HG02870 (cell line): ENCODE measurements around the gene WSCD1.

Source experiments
- ATAC-seq: cut with Tn5 transposase; IDR thresholded peaks from one replicate; pipeline ENCODE4 v1.9.1; 2021; ENCODE audit warnings: mild to moderate bottlenecking, moderate library complexity; ENCODE audit not compliant: unreplicated experiment

Gene WSCD1

DNA sequence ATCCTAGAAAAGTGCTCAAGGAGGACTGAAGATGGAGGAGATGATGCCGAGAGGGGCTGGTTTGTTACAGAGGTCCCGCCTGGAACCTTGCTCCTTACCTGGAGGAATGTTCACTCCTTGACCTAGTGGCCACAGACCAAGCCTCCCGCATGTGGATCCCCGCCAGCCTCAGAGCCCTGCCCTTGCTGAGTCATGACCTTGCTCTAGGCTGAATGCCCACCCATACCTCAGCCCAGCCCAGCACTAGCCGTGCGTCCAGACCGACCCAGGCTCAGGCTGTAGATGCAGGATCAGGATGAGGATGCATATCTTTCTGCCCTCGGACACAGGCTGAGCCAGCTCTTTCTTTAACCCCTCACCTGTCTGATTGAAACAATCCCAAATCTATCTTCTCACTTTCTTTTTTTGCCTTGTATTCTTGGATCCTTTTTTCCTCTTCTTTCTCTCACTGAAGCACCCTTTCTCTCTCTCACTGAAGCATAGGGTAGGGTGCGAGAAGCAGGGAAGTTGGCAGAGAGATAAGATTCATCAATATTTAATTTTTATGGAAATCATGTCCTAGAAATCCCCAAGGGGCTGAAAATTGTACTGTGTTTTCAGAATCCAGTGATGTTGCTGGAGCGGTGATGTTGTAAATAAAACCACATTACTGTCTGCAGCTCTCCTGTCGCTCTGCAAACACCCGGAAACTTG lies 34.9 kb downstream of the WSCD1 start:
- ATAC-seq = no peak

DNA sequence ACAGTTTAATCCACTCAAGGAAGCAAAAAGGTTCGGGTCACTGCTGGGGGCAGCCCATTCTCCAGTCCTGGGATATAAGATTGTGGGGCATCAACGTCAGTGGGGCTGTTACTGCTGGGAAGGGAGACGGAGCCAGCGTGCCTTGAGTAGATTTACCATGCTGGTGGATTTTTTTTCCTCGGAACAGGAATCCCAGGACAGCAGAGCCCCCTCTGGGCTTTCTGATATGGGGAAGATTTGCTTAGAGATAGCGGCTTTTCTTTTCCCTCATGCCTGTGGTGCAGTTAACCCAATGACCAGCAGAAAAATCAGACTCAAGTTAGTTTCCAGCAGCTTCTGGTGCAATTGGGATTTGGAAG lies 35.4 kb downstream of the WSCD1 start:
- no peak for ATAC-seq

DNA sequence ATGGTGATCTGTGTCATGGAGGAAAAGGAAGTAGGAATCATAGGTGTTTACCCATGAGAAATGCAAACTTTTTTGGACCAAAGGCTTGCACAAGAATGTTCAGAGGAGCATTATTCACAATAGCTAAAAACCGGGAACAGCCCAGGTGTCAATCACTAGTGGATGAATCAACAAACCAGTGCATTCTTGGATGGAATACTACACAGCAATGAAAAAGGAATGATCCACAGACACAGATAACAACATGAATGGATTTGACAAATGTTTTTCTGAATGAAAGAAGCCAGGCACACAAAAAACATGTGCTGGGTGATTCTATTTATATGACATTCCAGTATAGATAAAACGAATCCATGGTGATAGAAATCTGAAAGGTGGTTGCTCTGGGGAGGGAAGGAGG lies 36.0 kb downstream of the WSCD1 start:
- no peak for ATAC-seq

DNA sequence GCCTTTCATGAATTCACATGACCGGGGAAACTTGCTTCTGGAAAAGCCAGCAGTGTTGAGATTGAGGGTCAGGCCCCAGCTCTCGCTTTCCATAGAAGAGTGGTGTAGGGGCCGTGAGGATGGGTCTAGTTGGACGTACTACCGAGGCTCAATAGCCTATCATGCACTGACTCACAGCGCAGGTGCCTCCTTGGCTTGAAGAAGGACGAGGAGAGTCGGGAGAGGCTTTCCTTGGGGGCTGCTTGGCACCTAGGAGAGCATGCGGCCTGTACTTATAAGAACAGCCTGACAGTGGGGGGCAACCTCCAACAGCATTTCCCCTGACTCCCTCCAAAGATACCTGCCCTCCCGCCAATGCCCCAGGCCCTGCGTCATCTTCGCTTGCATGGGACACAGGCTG lies 37.6 kb downstream of the WSCD1 start:
- ATAC-seq = no peak

DNA sequence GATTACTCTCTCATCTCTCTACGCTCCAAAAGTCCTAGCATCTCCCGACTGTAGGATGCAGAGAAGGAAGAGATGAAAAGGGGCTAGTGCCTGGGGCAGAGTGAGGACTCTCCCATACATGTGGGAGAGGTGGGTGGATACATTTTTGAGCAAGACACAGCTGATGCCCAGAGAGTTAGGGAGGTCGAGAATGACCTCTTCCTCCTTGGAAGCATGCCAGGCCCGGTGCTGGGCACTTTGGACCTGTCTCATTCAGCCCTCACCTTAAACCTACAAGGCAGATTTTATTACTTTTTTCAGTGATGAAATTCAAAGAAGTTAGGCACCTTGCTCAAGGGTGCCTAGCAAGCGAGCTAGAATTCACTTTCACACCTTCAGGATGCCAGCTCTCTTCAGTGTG lies 38.2 kb downstream of the WSCD1 start:
- no peak for ATAC-seq

DNA sequence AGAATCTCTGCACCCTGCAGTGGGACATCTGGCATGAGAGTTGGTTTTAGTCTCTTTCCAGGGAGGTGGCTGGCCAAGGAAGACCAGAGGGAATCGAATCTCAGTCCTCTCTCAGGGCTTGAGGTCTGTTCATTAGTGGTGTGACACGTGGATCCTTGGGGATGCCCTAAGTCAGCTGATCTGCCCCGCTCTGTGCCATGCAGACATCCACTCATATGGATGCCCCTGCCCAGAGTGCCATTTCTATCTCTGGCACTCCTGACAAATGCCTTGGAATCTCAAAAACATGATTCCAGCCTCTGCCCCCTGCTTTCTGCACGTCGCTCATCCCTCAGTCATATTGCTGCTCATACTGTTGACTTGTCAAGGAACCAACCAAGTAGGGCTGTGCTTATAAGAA lies 38.8 kb downstream of the WSCD1 start:
- ATAC-seq = no peak

DNA sequence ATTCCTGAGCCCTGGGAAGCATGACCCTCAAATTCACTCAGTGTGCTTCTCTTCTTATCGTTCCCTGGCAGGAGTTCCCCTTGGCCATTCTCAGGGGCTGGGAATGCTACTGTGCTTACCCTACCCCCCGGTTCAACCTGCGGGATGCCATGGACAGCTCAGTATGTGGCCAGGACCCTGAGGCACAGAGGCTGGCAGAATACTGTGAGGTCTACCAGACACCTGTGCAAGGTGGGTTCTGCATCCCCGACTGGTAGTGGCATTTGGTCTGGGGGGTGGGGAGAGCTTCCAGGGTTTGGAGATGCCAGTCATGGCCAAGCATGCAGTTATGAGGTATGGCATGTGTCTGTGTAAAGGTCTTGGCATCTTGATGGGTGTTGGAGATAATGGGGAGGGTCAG lies 39.4 kb downstream of the WSCD1 start:
- ATAC-seq = no peak

DNA sequence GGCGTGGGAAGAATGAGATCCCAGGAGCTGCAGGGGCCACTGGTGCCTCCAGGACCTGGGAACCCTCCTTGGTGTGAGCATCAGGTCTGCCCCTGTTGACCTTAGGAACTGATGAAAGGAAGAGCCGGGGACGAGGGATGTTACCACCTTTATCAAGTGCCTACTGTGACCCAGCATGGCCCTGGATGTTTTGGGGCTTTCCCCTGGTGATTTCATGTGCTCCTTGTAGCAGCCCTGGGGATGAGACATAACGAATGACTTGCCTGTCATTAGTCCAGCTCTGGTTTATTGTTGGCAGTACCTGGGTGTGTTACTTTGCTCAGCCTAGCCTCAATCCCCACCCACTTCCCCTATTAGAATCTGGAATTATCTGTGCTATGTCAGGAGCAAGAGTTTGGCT lies 39.9 kb downstream of the WSCD1 start:
- ATAC-seq = no peak

DNA sequence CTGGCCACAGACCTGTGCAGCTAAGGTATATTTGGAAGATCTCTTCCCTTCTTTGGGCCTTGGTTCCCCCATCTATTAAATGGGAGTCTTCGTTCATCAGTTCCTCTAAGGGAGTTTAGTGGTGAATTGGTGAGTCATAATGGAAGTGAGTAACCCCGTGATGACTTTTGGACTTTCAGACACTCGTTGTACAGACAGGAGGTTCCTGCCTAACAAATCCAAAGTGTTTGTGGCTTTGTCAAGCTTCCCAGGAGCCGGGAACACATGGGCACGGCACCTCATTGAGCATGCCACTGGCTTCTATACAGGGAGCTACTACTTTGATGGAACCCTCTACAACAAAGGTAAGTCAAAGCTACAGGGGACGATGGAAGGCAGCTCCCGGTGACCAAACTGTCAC lies 40.4 kb downstream of the WSCD1 start:
- no peak for ATAC-seq

DNA sequence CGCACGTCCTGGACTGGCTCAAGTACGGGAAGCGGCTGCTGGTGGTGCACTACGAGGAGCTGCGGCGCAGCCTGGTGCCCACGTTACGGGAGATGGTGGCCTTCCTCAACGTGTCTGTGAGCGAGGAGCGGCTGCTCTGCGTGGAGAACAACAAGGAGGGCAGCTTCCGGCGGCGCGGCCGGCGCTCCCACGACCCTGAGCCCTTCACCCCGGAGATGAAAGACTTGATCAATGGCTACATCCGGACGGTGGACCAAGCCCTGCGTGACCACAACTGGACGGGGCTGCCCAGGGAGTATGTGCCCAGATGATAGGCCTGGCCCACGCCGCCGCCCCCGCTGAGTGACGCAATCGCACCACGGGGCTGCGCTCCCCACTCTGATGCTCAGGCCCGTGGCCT lies 50.2 kb downstream of the WSCD1 start:
- ATAC-seq = no peak

DNA sequence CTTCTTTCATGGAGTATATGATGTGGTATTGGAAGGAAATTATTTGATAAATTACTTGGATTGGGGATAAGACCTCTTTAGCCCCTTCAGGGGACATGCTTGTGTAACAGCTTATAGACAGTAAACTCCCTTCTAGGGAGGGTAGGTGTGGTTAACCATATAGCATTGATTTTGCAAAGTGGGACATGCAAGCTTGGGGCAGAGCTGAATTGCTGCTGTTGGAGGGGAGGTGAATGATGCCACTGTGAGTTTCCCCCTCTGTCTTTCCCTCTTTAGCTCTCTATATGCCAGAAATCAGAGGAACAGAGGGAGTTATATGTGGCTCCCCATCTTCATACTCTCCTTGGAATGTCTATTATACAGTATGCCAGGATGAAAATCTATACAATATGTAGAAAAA lies 54.7 kb downstream of the WSCD1 start:
- ATAC-seq = no peak

DNA sequence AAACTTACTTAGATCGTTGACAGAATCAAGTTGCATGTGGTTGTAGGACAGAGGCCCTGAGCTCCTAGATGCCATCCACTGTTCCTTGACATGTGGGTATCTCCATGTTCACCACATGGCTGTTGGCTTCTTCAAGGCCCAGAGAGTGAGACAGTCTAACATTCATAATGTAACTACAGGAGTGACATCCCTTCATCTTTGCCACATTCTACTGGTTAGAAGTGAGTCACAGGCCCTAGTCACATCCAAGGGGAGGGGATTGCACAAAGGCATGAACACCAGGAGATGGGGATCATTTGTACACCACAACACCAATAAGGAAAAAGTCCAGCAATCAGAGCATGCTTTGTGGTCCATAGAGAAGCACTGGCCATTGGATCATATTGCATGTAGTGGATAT lies 56.6 kb downstream of the WSCD1 start:
- ATAC-seq = no peak

DNA sequence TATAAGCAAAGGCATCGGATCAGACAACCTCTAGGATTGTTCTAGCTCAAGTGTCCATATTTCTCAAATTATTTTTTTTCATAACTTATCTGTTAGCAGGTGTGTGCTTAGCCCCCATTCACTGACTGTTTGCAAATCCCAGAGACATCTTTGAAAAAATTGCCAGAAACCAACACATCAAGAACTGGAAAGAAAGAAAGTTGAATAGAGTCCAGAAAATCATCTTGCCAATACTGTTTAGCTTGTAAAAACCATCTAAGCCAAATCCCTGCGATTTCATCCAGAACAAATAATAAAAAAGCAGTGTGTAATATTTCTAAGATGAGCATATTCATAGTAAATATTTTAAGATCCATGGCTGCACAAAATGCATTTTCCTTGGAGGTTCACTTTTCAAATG lies 64.5 kb downstream of the WSCD1 start:
- ATAC-seq = no peak

DNA sequence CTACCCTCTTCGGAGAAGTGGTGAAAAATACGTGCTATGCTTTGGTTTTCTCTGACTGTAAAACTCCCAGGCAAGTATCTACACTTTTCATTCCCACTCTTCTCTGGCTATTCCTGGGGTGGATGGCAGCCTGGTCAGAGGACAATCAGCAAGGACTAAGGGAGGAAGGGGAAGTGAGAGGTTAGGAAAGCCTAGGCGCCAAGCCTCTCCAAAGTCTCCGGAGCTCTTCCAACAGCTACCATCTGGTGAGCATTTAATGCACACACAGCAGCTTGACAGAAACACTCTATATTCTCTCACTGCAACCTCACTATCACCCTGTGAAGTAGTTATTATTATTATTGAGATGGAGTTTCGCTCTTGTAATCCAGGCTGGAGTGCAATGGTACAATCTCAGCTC lies 65.1 kb downstream of the WSCD1 start:
- ATAC-seq = no peak

DNA sequence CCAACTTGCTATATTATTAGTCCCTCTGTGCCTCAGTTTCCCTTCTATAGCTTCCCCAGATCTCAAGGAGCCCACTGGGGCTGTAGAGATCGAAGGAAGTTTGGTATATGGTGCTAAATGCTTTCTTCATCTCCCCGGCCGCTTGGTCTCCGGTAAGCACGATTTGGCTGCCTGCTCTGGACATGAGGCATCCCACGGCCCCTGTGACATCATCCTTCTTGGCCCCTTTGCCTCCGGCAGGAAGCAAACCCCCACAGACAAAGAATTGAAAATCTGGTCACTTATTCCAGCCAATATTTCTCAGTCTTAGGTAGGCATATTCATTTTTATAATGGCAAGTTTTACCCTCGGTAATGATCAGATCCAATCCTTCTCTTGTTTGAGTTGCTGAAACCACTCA lies 65.8 kb downstream of the WSCD1 start:
- no peak for ATAC-seq

DNA sequence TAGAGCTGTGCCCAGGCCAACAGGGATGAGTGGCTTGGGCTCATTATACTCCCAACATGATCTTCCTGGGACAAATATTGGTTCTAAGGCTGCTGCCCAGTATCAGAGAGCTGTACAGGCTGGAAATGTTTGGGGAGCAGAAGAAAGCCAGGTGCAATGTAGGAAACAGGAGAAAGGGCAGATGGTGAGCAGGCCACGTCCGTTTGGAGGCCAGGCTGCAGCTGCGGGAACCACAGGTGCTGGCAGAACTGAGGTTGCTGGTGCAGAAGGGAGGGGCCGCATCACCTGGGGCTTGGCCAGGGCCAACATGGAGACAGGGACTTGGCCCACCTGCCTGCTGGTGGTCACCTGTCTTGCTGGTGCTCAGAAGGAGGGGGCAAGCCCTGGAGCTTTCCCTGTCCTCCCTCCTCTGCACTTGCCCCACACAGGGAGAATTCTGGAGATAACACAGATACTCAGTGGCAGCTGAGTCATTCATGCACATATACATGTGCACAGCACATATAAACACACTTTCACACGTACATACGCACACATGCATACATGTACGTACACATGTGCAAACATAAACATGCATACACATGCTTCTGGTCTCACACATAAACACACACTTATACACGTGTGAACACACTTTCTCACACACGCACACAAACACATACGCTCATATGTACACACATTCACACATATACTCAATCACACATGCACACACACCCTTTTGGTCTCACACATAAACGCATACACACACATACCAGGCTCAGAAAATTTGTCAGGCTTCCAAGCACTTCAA lies 67.7 kb downstream of the WSCD1 start:
- no peak for ATAC-seq

DNA sequence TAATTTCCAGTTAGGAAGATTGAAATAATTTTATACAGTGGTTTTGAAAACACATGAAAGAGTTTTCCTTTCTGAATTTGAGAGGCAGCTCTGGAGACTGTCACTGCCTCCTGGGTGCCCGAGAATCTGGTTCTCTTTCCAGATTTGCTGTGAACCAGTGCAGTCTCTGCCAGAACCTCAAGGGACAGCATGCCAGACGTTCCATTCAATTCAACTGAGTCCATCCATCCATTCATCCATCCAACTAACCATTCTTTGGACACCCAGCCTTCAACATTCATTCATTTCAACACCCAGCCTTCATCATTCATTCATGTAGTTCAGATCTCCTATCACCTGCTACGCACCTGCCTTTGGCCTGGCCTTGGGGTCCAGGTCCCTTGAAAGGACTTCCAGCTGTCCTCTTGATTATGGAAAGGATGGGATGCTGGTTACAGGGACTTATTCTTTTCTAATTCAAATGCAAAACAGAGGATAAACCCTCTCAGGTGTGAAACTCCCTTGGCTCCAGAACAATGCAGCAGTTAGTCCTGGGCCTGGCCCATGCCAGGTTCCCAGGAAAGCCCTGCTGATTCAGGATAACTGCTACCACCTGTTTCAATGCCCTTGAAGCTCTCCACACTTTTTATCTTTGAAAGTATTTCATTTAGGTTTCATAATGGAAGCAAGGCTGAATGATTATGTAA lies 68.7 kb downstream of the WSCD1 start:
- no peak for ATAC-seq

DNA sequence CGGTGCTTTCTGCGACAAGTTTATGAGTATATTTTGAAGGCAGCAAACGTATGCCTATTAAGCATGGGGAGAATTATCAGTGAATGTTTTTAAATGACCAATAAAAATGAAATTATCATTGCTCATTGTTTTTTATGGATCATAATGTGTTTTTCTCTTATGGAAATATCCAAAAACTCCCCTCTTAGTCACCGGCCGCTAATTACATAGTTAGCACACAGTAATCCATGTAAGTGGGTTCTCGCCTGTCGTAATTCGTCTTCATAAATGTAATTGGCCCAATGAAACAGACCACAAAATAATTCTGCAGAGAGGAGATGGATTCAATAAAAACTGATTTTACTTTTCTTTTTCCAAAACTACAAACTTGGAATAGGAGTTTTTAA lies 69.3 kb downstream of the WSCD1 start:
- no peak for ATAC-seq

DNA sequence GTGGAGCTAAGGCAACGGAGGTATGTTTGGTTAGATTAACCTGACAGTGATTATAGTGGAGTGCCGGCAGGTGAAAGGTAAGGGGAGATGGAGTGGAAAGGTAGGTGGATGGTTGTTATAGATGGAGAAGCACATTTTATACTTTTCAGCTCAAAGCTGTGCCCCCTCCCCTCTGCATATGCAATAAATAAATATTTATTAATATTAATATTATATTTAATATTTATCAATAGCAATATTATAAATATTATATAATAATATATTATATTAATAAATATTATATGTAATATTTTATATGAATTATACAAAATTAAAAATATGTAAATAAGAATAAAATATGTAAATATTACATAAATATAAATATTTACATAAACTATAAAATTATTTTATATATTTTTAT lies 70.0 kb downstream of the WSCD1 start:
- ATAC-seq = no peak

DNA sequence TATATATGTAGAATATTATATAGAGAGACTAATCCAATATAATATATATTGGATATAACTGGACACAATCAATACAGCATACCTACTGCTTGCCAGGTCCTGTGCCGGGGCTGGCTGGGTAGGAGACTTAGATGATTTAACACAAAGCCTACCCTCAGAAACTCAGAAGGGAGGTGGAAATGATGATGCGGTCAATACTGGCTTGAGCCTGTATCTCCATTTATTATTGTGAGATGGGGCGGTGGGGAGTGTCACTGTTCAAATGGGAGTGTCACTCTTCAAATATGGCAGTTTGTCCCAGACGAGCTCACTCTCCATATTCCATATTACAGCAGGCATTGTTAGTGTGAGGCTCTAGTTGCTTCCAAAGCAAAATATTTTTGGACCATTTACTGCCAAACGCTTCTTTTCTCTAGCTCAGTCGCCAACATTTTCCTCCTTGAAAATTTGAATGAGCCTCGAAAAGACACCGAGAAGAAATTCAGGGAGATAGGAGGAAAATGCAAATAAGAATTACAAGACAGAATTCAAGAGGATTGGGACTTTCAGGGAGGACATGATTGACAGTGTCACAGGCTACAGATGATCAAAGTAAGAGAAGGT lies 70.7 kb downstream of the WSCD1 start:
- ATAC-seq = no peak

DNA sequence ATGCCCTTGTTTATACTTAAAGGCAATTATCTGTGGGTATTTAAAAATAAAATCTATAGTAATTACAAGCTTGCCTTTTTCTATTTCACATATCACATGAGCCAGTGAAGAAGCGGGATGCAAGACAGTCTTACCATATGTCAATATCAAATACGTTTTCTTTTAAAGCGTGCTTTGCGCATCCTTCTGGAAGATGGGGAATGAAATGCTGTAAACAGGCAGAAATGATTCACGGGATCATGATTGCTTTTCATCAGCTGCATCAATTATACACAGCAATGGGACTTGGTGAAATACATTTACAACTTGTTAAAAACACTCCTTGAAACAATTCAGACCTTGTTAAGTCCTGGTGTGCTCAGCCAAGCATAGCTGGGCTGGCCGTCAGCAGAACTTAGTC lies 72.5 kb downstream of the WSCD1 start:
- ATAC-seq = no peak

DNA sequence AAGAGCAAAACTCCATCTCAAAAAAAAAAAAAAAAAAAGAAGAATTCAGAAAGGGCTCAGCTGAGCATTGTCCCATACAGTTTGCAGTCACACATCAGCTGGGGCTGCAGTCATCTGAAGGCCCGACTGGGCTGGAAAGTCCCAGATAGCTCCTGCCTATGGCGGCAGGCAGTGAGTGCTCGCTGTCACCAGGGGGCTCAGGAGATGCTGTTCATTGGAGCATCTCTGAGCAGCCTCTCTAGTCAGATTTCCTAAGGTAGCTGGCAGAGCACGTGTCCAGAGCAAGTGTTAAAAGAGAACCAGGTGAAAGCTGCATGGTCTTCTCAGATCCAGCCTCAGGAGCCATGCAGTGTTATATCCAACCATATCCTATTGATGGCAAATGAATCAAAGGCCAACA lies 75.8 kb downstream of the WSCD1 start:
- no peak for ATAC-seq
